WTC11 (cell line): ENCODE data around the gene CER1.

Experiments used
- CTCF ChIP-seq: fragments of 200-600 bp; IDR thresholded peaks from 2 replicates; pipeline ENCODE4 v1.8.0; 2022; ENCODE audit warnings: antibody characterized with exemption
- ETV6 ChIP-seq: sonication (generic); formaldehyde crosslinking; IDR thresholded peaks from 2 replicates; pipeline ENCODE4 v1.8.1; 2022; ENCODE audit warnings: mild to moderate bottlenecking, missing genetic modification reagents
- MAX ChIP-seq: sonication (generic); formaldehyde crosslinking; IDR thresholded peaks from 2 replicates; pipeline ENCODE4 v1.8.0; 2022; ENCODE audit warnings: mild to moderate bottlenecking, missing genetic modification reagents

DNA sequence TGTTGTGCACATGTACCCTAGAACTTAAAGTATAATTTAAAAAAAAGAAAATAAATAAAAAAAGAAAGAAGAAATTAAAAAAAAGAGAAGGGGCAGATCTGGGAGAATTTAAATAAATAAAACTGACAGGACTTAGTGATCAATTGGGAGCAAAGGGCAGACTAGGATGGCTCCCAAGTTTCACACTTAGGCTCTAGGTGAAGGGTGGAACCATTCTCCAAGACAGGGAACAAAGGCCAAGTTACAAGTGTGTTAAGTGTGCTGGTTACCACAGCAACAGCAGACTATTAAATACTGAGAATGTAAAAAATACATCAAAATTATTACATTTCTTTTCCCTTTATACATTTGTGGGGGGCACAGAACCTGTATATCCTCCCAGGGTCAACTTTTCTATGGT, 36.4 kb downstream of the CER1 start:
- TF ChIP-seq MAX (CRISPR knock-in tag) (no peak), CTCF (no peak), ETV6 (CRISPR knock-in tag) (no peak)
